ENCODE results near the gene GCC1.

DNA sequence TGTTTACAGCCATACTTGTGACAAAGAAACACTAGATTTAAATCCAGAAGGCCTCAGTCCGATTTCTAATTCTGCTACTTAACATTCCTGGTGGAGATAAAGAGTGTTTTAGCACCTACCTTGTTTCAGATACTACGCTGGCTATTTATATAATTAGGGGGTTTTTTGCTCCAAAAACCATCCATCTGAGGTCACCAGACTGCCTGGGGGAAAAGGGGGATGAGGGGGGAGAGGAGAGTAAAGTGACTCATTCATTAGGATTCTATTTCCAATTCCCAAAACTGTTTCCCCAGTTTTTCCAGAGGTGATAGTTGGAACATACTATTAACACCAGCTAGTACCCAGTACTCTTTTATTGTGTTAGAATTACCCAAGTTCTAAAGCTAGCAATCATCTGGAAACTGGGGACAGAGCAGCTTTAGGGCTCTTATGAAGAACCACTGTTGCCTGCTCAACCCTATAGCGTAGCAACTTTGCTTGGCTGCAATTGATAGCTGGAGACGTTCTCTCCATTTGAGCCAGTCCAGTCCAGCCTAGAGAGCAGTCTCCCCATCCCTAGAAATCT lies 6.6 kb downstream of the GCC1 start:
- TF ChIP-seq, protein P1, sequence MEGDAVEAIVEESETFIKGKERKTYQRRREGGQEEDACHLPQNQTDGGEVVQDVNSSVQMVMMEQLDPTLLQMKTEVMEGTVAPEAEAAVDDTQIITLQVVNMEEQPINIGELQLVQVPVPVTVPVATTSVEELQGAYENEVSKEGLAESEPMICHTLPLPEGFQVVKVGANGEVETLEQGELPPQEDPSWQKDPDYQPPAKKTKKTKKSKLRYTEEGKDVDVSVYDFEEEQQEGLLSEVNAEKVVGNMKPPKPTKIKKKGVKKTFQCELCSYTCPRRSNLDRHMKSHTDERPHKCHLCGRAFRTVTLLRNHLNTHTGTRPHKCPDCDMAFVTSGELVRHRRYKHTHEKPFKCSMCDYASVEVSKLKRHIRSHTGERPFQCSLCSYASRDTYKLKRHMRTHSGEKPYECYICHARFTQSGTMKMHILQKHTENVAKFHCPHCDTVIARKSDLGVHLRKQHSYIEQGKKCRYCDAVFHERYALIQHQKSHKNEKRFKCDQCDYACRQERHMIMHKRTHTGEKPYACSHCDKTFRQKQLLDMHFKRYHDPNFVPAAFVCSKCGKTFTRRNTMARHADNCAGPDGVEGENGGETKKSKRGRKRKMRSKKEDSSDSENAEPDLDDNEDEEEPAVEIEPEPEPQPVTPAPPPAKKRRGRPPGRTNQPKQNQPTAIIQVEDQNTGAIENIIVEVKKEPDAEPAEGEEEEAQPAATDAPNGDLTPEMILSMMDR (IDR thresholded peaks at IDR 0.05; ENCODE audit: extremely low read depth in 1 of 2, insufficient read depth in 1 of 2, low read depth in 1 of 2, low read length in 2 of 2): no peak
- TF ChIP-seq FOS (IDR thresholded peaks at IDR 0.05; ENCODE audit: borderline replicate concordance, insufficient read depth, low read length): no peak
- TF ChIP-seq POLR2AphosphoS5 (IDR thresholded peaks at IDR 0.05; ENCODE audit: insufficient read depth, low read depth, low read length): no peak
